HL-60/S4 treated with retinoic acid at 250 ng/mL for 4 days and 3 days (cell line): ENCODE data around the gene DOCK1.

Experiments
- in situ Hi-C: fragments of 300-500 bp; cut with MboI; formaldehyde crosslinking; loops from 2 replicates; pipeline ENCODE4 v1.7.0; 2022; ENCODE audit warnings: low sequenced_read_pairs

The DOCK1 gene

DNA sequence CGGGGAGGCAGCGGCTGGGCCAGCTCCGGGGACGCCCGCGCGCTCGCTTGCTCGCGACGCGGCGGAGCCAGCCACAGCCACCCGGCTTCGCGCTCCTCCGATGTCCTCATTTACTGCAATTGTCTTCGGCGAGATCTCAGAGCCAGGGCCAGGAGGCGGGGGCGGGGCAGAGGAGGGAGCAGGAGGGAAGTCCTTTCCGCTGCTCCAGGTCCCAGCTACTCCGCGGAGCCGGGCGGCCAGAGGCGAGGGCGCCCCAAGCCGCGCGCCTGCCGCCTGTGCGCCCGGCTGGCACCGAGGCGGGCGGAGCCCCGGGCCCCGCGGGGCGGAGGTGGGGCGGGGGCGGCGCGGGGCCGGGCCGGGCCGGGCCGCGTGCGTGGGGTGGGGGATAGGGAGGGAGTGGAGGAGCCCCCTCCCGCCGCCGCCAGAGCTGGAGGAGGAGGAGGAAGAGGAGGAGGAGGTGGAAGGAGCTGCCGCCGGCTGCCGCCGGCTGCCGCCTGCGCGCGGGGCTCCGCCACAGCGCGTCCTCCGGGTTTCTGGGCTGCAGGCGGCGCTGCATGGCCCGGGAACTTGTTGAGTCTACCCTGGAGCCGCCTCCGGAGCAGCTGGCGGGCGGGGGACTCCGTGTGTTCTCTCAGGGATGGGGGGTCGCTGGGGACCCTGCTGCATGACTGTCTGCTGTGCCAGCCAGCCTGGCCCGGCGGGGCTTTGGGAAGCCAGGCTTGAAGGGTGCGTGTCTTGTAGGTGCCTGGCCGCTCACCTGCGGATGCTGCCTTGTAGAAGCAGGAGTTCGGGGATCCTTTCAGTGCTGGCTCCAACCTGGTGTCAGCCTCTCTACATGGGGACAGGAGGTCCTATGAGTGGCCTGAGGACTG is 291.3 kb downstream of the DOCK1 start, which contains the start of gene INSYN2A:
Gene INSYN2A, minus strand, starts transcription at position 310 of the 872 bp plus-strand sequence. CDS start 20,196 bp downstream, outside the sequence.
- in situ Hi-C loops, result no loop called here

DNA sequence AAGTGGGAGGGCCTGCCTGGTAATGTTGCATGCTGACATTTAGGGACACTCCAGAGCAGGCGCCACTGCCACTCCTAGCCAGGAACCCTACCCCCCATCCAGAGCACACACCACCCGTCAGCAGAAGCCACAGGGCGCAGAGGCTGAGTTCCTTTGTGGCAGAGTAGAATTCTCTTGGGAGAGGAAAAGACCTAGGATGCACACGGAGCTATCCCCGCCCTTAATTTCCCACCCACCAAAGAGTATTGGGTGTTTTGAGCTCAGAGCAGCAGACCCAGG is 291.9 kb downstream of the DOCK1 start:
- in situ Hi-C loops, result no loop called here

DNA sequence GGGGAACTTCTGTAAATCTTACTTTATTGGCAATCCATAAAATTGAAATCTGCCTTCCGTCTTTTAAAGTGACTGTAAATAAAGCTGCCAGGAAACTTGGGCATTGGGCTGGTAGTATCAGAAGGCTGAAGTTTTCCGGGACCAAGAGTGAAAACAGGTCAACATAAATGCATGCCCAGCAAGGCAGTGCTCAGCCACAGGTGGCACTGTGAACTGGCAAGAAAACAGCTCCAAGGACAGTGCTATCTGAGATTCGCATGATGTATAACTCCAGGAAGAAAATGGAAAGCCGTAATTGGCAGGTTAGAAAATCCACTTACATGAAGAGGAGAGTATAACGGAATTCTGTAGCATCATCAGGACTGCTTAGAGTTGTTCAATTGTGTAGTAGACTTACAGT is 293.1 kb downstream of the DOCK1 start:
- in situ Hi-C loops, result no loop called here

DNA sequence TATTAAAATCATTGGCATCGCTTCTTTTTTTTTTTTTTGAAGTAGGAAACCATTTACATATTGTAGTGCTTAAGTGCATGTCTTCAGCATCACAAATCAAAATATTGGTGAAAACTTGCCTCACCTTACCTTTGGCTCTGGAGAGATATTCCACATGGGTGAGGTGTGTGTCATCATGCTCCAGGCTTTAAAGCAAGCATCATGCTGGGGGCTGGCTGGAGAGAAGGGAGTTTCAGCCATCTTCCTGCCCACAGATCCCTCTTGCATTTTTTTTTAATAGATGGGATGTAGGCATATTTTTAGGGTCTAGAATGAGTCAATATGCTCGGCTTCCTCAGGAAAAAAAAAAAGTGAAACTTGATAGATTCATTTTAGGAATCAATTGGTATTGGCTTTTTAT is 293.5 kb downstream of the DOCK1 start:
- in situ Hi-C loops, result no loop called here

DNA sequence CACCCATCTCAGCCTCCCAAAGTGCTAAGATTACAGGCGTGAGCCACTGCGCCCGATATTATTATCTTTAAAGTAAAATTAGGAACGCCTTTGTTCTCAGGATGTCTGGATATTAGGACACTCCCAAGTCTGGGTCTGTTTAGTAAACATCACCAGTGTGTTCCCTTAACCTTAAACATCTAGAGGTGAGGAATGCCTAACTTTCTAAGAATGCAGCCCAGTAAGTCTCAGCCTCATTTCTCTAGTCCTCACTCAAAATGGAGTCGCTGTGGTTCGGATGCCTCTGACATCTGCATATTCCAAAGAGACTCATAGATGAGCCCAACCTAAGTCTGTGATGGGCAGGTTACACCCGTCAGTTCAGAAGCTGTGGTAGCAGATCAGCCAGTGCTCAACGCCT is 295.4 kb downstream of the DOCK1 start:
- in situ Hi-C loops, result no loop called here

DNA sequence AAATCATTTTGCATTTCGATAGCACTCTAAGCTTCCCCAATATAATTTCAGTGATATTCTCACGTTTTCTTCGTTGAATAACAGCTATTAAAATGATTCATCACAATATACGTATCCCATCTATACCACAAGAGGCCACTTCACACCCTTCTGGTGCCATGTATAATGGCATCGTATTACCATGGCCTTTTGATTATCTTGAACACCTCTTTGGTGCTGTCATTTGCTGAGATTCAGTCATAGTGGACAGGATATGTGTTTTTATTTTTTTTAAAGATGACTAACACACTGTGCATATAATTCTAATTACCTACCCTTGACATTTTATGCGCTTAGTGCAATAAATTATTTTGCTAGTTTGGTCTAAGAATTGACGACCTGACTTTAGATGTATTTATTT is 297.8 kb downstream of the DOCK1 start:
- in situ Hi-C loops, result no loop called here

DNA sequence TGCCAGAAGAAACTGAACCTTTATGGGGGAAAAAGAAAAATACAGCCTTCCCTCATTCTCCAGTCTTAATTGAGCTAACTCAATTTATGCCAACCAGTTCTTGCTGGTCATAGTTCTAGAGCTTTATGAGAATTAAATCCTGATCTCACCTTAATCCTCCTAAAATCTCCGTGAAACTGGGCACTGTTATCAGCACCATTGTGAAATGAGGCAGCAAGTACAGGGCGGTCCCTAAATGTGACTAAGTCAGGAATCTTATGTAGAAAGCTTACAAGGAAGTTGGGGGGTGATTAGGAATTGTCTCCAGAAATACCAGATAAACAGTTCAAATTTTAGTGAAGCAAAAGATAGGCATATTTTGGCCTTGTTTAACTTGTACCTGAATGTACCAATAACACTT is 301.9 kb downstream of the DOCK1 start:
- in situ Hi-C loops, result no loop called here

DNA sequence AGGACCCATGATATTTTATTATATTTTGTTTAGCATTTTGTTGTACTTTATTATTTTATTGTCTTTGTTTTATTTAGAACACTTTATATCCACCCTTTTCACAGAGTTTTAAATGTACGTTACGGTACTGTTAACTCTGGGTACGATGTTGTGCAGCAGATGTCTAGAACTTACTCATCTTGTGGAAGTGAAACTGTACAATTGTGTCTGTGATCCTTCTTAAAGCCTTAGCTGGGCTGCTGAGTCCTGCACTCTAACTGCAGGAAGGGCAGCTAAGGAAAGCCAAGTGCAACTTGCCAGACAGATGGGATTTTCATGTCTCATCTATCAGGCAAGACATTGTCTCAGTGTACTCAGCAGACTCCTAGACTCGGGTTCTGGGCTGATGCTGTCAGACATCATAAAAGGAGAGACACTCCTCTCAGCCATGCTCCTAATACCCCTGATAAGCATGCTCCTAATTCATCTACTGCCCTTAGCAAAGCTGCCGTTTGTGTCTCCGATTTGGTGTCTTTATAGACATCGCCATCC is 305.8 kb downstream of the DOCK1 start:
- in situ Hi-C loops, result no loop called here

DNA sequence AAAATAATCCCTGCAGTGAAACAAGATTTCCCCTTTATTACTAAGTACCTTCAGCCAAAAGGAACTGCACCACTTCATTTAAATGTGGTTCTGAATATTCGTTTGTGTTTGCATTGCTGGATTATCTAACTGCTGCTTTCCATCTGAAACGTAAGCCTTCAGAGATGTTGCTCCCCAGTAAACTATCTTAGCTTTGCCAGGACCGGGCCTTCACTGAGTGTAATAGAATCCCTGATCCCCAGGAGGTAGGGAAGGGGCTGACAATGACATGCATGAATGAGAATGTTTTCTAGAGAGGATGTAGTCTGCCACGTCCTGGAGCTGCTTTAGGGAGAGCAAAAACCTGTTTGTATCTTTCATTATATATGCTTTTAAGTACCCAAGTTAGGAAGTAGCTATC is 310.6 kb downstream of the DOCK1 start:
- in situ Hi-C loops, result no loop called here

DNA sequence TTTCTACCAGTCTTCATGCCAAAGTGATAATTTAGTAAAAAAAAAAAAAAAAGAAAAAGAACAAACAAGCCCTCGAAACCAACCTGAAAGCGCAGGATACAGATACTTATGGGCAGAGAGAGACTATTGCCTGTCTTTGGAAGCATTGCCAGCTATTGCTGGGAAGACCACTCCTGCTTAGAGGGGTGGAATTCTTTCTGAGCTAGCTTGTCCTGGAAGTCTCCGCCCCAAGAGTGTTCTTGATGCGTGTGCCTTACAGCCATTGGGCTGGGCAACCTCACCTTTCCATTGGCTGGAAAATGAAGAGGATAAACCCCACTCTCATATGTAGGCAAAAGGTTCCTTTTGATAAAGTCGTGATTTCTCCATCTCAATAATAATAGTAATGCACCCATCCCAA is 311.0 kb downstream of the DOCK1 start:
- in situ Hi-C loops, result no loop called here

DNA sequence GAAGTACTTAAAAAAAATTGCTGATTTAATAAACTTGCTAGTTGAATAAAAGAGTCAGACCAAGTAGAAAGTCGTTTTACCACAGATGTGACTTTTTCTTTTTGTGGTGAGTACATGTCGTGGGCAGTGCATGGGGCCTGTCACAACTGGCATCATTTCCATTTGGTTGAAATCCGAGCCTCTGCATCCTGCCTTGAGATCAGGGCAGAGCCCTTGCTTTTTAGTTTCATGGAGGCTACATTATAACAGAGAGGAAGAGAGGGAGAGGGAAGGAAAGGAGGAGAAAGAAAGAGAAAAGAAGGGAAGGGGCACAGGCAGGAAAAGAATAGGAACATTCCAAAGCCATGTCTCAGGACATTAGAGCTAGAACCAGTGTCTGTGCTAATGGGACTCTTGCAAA is 311.6 kb downstream of the DOCK1 start:
- in situ Hi-C loops, result no loop called here

DNA sequence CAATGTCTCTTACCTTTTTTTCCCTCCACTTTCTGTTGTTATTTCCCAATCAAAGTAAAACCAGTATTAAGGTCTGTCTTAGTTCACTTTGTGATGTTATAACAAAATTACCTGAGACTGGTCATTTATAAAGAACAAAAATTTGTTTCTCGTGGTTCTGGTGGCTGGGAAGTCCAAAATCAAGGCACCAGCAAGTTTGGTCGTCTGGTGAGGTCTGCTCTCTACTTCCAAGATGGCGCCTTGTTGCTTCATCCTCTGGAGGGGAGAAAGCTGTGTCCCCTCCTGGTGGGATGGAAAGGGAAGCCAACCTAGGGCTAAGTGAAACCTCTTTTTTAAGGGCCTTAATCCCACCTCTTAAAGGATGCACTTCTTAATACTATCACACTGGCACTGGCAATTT is 313.4 kb downstream of the DOCK1 start:
- in situ Hi-C loops, result no loop called here

DNA sequence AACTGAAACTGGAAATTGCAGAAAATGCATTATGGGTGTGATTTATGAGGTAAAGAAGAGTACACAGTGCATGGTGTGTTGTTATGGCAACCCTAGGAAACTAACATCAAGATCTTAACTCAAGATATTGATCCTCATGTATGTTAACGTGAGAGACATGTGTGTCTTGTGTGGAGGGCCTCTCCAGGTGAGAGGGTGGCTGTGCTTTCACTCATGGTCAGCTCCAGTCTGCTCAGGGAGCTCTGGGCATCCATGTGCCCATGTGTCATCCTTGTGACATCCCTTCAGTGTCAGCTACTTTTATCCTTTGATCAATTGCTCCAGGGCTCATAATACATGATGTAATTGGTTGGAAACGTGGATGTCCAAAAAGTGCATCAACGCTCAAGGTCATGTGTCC is 316.1 kb downstream of the DOCK1 start:
- in situ Hi-C loops, result no loop called here

DNA sequence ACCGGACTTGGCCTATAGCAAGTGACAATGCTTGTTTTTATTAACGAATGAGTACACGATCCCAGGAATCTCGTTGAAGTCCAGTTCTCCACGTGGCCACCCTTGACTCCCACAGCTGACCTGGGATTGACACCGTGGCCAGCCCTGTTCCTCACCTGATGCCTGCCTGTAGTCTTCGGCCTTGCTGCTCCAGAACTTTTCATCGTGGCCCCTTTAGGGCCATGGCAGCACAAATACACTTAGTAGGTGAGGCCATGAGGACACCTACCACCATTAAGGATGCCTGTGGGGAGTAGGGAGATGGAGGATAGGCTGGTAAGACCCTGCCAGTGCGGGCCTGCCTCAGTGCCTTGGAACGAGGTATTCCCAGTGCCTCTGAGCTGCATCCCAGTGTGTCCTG is 321.8 kb downstream of the DOCK1 start:
- in situ Hi-C loops, result no loop called here

DNA sequence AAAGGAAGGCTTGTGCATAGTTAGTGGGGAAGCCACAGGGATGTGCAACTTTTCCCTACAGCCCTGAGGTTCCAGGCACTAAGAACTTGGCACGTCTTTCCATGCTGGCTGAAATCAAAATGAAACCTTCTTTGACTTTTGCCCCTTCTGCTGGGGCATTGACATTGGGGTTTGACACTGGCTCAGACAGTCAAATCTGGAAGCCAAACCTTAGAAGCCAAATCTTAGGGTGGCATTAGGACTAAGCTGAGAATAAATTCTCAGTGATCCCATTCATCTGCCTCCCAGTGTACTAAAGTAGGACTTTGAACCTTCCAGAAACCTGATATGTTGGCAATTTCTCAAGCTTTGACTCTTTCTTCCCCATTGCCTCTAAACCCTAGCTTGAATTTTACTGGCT is 322.4 kb downstream of the DOCK1 start:
- in situ Hi-C loops, result no loop called here

DNA sequence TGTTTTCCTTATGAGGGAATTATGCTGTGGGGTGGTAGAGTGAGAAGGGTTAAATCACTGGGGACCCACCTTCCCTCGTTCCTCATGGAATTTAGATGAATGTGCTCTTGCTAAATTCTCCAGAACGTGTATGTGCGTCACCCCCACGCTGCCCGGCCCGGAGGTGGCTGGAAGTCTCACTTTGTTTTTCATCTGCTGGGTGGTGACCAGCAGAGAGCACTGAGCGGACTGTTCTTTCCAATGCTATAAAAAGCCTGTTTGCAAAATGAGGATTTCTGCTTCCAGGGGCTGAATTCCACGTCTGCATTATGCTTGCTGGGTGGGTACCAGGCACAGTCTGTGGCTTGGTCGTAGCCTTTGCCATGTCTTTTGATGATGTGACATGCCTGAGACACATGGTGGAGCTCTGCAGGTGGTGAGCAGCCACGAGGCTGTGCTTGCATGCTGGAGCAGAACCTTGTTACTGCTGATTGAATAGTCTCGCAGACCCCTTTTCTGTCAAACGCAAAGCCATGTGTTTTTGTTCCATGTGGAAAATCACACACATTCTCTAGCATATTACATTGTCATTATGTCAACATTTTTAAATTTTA is 323.1 kb downstream of the DOCK1 start:
- in situ Hi-C loops, result no loop called here

DNA sequence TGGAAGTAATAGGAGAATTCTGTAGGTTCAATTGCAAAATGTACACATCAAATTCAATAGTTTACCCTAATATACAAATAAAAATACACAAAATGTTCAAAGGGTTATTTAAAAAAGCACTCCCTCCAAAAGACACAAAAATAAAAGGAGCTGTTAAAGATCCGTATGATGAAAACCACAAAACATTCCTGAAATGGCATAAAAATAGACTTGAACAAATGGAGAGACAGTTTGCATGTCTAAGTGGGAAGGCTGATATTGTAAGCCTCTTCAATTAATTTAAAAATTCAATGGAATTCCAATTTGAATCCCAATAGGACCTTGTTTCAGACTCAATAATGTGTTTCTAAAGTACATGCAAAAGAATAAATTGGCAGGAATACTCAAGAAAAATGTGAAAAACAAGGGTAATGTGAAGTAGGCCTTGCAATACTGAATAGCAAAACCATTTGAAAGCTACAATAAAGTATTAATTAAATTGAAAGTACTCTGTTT is 329.1 kb downstream of the DOCK1 start:
- in situ Hi-C loops, result no loop called here

DNA sequence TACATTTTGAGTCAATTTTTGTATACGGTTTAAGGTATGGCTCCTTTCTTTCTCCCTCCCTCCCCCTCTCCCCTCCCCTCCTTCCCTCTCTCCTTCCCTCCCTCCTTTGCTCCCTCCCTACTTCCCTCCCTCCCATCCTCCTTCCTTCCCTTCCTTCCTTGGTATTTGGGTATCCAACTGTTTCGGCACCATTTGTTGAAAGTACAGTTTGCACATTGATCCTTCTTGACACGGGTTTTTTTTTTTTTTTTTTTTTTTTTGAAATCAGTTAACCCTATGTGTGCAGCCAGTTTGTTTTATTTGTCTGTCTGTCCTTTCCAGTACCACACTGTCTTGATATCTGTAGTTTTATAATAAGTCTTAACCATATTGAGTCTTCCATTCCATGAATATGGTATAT is 331.0 kb downstream of the DOCK1 start:
- in situ Hi-C loops, result no loop called here

DNA sequence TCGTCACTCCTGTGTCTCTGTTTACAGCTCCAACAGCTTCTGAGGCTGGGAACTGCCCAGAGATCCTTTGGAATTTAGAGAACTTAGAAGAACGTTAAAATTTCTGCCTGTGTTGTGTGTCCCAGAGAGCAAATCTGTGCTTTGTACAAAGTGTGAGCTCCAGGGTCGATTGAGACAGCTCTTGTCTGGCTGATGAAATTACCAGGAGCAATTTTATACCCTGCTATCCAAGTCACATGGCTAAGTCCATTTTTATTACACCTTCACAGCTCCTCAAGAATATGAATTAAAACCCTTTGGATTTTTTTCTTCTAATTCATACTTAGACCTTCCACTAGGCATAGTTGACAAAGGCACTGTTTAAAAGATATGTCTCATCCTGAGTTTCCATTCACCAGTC is 337.7 kb downstream of the DOCK1 start:
- in situ Hi-C loops, result no loop called here

DNA sequence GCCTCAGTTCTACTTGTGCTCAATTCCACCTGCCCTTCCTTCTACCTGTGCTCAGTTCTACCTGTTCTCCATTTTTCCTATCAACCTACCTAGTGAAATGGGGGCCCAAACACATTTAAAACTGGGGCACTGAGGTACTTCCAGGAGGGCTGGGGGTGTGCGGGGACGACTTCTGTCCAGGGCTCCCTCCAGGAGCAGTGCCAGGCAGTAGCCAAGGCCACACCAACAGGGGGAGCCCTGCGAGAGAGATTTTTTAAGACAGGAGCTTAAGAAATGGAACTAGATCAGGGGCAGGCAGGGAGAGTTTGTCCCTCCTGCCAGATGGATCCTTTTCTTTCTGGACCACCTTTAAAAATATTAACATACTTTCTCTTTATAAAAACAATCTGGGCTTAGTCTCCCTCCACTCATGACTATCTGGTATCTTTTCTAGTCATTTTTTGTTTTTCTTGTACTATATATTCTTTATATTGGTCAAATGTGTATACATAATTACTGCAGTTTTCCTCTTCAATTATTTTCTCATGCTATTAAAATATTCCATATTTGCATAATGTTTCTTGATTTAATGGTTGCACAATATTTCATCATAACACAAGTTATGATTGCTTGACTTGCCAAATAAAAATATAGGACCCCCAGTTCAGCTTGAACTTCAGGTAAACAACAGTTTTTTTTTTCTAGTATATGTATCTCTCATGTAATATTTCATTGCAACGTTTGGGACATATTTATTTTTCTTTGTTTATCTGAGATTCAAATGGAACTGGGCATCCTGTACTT is 338.5 kb downstream of the DOCK1 start:
- in situ Hi-C loops, result no loop called here

DNA sequence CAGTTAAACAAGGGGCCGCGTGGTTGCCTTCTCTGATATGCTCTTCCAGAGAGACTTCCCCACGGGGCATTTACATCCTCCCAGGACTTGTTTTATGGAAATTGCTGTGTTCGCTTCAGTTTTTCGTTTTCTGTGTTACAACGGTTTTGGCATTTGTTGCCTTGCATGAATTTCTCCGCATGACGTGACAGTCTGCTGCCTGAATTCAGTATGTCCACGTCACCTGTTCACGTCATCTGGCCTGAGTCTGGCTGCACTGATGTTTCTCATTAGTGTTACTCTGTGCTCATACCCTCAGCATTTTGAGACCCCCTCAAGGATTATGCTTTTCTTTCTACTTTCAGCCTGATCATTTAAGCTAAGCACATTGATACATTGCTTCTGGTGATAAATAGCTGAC is 340.2 kb downstream of the DOCK1 start:
- in situ Hi-C loops, result no loop called here

DNA sequence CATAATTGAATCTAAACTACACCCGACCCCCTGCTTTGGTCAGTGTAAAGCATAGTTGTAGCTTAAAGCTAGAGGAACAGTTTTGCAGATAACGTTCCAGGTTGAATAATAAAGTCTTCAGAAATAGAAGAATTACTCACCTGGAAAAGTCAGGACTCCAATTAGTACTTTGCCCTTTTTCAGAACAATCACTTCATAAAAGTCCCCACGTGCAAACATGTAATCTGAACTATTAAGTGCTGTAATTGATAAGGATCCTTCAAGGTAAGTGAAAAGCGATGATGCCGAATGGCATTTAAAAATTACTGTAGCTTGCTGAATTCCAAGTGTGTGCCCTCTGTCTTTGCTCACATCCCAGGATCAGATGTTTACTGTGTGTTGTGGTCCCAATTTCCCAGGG is 344.8 kb downstream of the DOCK1 start:
- in situ Hi-C loops, result no loop called here
